Measurements from ENCODE around the gene ITIH1.
"Not testable (repeated sequence)": the region's sequence is repeated elsewhere in the genome, so short reads cannot be mapped to it uniquely, and the experiment has no call there.

The ITIH1 gene

DNA sequence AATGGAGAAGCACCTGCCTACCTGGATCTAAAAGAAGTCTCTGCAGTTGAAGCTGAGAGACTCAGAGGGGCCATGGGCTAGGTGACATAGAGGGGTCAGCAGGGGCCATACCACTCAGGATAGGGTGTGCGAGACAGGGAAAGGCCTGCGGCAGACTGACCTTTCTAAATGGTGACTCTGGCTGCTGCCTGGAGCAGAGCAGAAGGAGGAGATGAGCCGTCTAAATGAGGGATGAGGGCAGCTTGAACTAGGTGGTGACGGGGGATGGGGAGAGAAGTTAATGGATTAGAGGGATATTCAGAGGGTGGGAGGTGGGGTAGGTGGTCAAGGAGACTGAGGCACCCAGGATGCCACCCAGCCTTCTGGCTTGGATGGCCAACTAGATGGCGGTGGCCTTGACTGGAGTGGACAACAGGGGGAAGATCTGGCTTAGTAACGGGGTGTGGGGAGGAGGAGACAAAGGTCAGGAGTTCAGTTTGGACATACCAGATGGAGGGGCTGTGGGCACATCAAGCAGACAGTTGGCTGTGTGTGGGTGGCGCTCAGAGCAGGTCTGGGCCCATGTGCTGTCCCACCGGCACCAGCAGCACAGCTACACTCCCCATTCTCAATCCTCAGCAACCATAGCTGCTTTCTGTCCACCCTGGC is 3.2 kb upstream of the ITIH1 start:
- peaks cover 20% of the 10 kb centered on the region for H3K4me1 ChIP-seq (ENCODE audit: control insufficient read depth, low read length)
- no peaks in the 10 kb centered on the region for H3K36me3 ChIP-seq (ENCODE audit: control insufficient read depth, low read length)
- no peak overlapping the region for H3K27ac ChIP-seq (ENCODE audit: low read depth, low read length)
- H3F3A ChIP-seq (ENCODE audit: control insufficient read depth, insufficient read depth) = no peaks in the 10 kb centered on the region
- H3K79me2 ChIP-seq (ENCODE audit: control insufficient read depth, low read length) = peaks cover 15% of the 10 kb centered on the region
- H3K9me2 ChIP-seq (replicated peaks; ENCODE audit: control insufficient read depth, low read length) = no peaks in the 10 kb centered on the region
- H3K9me3 ChIP-seq (ENCODE audit: control insufficient read depth, insufficient read depth, low read length) = no peaks in the 10 kb centered on the region
- no peaks in the 10 kb centered on the region for H3K27me3 ChIP-seq (ENCODE audit: control insufficient read depth, low read length)
- H4K20me1 ChIP-seq (ENCODE audit: control insufficient read depth, insufficient read depth, low read depth, low read length) = no peaks in the 10 kb centered on the region
- no peak overlapping the region for H3K4me3 ChIP-seq (ENCODE audit: low read length)
- no peak overlapping the region for H3K4me2 ChIP-seq (ENCODE audit: low read length)
- TF ChIP-seq, protein P1, sequence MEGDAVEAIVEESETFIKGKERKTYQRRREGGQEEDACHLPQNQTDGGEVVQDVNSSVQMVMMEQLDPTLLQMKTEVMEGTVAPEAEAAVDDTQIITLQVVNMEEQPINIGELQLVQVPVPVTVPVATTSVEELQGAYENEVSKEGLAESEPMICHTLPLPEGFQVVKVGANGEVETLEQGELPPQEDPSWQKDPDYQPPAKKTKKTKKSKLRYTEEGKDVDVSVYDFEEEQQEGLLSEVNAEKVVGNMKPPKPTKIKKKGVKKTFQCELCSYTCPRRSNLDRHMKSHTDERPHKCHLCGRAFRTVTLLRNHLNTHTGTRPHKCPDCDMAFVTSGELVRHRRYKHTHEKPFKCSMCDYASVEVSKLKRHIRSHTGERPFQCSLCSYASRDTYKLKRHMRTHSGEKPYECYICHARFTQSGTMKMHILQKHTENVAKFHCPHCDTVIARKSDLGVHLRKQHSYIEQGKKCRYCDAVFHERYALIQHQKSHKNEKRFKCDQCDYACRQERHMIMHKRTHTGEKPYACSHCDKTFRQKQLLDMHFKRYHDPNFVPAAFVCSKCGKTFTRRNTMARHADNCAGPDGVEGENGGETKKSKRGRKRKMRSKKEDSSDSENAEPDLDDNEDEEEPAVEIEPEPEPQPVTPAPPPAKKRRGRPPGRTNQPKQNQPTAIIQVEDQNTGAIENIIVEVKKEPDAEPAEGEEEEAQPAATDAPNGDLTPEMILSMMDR (IDR thresholded peaks at IDR 0.05; ENCODE audit: low read depth, low read length, poor library complexity, severe bottlenecking) = no peak
- TF ChIP-seq EZH2phosphoT487 (IDR thresholded peaks at IDR 0.05; ENCODE audit: borderline replicate concordance, low read length) = no peak

DNA sequence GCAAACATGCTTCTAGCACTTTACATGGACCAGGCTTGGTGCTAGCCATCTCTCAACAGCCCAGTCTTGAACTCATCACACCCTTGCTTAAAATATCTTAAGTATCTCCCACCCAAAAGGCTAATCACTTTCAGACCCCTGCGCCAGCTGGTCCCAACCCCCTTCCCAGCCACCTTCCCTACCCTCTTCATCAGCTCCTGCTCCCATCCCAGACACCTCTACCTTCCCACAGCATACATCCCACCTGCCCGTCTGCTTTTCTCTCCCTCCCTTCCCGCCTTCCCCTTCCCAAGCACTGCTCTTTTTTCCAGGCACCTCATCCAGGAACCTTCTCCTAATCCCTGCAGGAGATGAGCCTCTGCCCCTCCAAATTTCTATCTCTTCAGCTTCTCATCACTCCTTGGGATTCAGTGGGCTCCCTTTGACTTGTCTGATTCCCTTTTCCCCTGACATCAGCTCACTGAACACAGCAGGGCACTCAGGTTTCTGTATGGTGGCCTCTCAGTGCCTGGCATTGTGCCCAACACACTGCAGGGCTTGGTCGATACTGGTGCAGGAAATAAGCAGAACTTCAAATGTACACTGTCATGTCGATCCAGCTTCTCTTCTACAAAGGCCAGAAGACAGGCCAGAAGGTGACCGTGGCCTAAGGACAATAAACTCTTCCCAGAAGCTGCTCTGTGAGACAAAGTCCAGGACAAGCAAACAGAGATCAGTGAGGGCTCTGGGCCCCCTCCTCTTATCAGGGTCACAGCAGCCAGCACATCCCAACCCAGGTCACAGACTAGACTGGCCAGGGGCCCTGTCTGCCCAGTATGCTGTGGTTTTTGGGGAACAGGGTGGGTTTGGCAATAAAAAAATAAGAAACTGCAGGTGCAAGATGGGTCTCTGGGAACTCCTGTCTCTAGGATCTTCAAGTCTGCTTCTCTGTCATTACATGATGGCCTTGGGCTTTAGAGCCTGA is 2.2 kb upstream of the ITIH1 start:
- Histone ChIP-seq H3K79me2 (ENCODE audit: control insufficient read depth, low read length) (peaks cover 5% of the 10 kb centered on the region), H4K20me1 (ENCODE audit: control insufficient read depth, insufficient read depth, low read depth, low read length) (no peaks in the 10 kb centered on the region), H3K4me1 (ENCODE audit: control insufficient read depth, low read length) (peaks cover 20% of the 10 kb centered on the region), H3K9me2 (replicated peaks; ENCODE audit: control insufficient read depth, low read length) (no peaks in the 10 kb centered on the region), H3K36me3 (ENCODE audit: control insufficient read depth, low read length) (no peaks in the 10 kb centered on the region), H3K9me3 (ENCODE audit: control insufficient read depth, insufficient read depth, low read length) (no peaks in the 10 kb centered on the region), H3K27me3 (ENCODE audit: control insufficient read depth, low read length) (no peaks in the 10 kb centered on the region), H3K4me3 (ENCODE audit: low read length) (no peak overlapping the region), H3K4me2 (ENCODE audit: low read length) (no peak overlapping the region), H3F3A (ENCODE audit: control insufficient read depth, insufficient read depth) (no peaks in the 10 kb centered on the region), H3K27ac (ENCODE audit: low read depth, low read length) (no peak overlapping the region)
- no peak for TF ChIP-seq EZH2phosphoT487 (IDR thresholded peaks at IDR 0.05; ENCODE audit: borderline replicate concordance, low read length)
- TF ChIP-seq, protein P1 (IDR thresholded peaks at IDR 0.05; ENCODE audit: low read depth, low read length, poor library complexity, severe bottlenecking) = no peak

DNA sequence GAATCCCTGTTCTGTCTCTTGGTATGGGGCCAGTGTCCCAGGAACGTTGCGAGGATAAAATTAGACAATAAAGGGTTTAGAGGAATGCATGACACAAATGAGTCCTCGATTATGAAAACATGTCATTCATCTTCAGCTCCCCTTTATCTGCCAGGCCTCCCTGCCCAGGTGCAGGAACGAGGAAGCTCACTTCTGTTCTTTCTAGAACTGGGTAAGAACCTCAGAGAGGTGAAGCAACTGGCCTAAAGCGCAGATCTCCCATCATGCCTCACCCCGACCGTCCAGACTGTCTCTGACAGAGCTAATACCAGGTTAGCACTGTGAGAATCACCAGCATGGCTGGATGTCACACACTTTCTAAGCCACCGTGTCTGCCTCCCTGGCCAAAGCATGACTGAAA is 1.5 kb upstream of the ITIH1 start:
- Histone ChIP-seq H3K27me3 (ENCODE audit: control insufficient read depth, low read length) (no peaks in the 10 kb centered on the region), H3K9me3 (ENCODE audit: control insufficient read depth, insufficient read depth, low read length) (no peaks in the 10 kb centered on the region), H3F3A (ENCODE audit: control insufficient read depth, insufficient read depth) (no peaks in the 10 kb centered on the region), H3K27ac (ENCODE audit: low read depth, low read length) (no peak overlapping the region), H4K20me1 (ENCODE audit: control insufficient read depth, insufficient read depth, low read depth, low read length) (no peaks in the 10 kb centered on the region), H3K4me2 (ENCODE audit: low read length) (no peak overlapping the region), H3K4me3 (ENCODE audit: low read length) (no peak overlapping the region), H3K79me2 (ENCODE audit: control insufficient read depth, low read length) (no peaks in the 10 kb centered on the region), H3K36me3 (ENCODE audit: control insufficient read depth, low read length) (no peaks in the 10 kb centered on the region), H3K4me1 (ENCODE audit: control insufficient read depth, low read length) (peaks cover 20% of the 10 kb centered on the region), H3K9me2 (replicated peaks; ENCODE audit: control insufficient read depth, low read length) (no peaks in the 10 kb centered on the region)
- no peak for TF ChIP-seq EZH2phosphoT487 (IDR thresholded peaks at IDR 0.05; ENCODE audit: borderline replicate concordance, low read length)
- TF ChIP-seq, protein P1 (IDR thresholded peaks at IDR 0.05; ENCODE audit: low read depth, low read length, poor library complexity, severe bottlenecking) = no peak

DNA sequence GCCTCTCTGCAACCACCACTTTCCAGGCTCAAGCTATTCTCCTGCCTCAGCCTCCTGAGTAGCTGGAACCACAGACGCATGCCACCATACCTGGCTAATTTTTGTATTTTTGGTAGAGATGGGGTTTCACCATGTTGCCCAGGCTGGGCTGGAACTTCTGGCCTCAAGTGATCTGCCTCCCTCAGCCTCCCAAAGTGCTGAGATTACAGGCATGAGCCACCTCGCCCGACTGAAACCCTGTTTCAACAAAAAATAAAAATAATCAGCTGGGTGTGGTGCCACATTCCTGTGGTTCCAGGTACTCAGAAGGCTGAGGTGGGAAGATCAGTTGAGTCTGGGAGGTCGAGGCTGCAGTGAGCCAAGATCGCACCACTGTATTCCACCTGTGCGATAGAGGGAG is 913 bp upstream of the ITIH1 start:
- H3F3A ChIP-seq (ENCODE audit: control insufficient read depth, insufficient read depth); H3K9me3 ChIP-seq (ENCODE audit: control insufficient read depth, insufficient read depth, low read length); H3K27me3 ChIP-seq (ENCODE audit: control insufficient read depth, low read length); H3K9me2 ChIP-seq (replicated peaks; ENCODE audit: control insufficient read depth, low read length); H4K20me1 ChIP-seq (ENCODE audit: control insufficient read depth, insufficient read depth, low read depth, low read length); H3K4me2 ChIP-seq (ENCODE audit: low read length); H3K4me3 ChIP-seq (ENCODE audit: low read length); H3K79me2 ChIP-seq (ENCODE audit: control insufficient read depth, low read length); H3K36me3 ChIP-seq (ENCODE audit: control insufficient read depth, low read length); H3K27ac ChIP-seq (ENCODE audit: low read depth, low read length): not testable (repeated sequence)
- H3K4me1 ChIP-seq (ENCODE audit: control insufficient read depth, low read length) = peaks cover 14% of the 10 kb centered on the region

Data from DOHH2 (cell line).